Mesothelial cell of epicardium (in vitro differentiated cells): ENCODE data around the gene KRTAP9-8. TPM values are rescaled to one million over a fixed set of nuclear protein-coding genes. Genes with fewer than 3 reads are reported as not detected.
A peak's percentile ranks its signal among the peaks of the same experiment; 100 is the strongest.
"Not testable (repeated sequence)": the region's sequence is repeated elsewhere in the genome, so short reads cannot be mapped to it uniquely, and the experiment has no call there.

Experiments used
- DNase-seq, 2 experiments: peaks; one replicate each; pipeline ENCODE4 v3.0.0; 2021; ENCODE audit warnings: low spot score in 2 of 2; ENCODE audit not compliant: unreplicated experiment in 2 of 2
- H3K27ac Mint-ChIP-seq: 2 replicates; pipeline ENCODE4 v1.8.0; 2021; ENCODE audit warnings: mixed read lengths
- H3K27me3 Mint-ChIP-seq: 2 replicates; pipeline ENCODE4 v1.8.0; 2021; ENCODE audit warnings: low read depth, mixed read lengths
- H3K36me3 Mint-ChIP-seq: 2 replicates; pipeline ENCODE4 v1.8.0; 2021; ENCODE audit warnings: mixed read lengths
- H3K4me1 Mint-ChIP-seq: 2 replicates; pipeline ENCODE4 v1.8.0; 2021; ENCODE audit warnings: mixed read lengths
- H3K4me3 Mint-ChIP-seq: 2 replicates; pipeline ENCODE4 v1.8.0; 2021; ENCODE audit warnings: mild to moderate bottlenecking, moderate library complexity, mixed read lengths
- H3K9me3 Mint-ChIP-seq: 2 replicates; pipeline ENCODE4 v1.8.0; 2021; ENCODE audit warnings: mixed read lengths
- CTCF ChIP-seq: fragments of 200-600 bp; sonication (generic); IDR thresholded peaks from one replicate; pipeline ENCODE4 v1.5.0; 2021; ENCODE audit warnings: antibody characterized with exemption; ENCODE audit not compliant: unreplicated experiment
- total RNA-seq: library from RNA; stranded (reverse); gene quantifications from 3 replicates; pipeline ENCODE4 v1.2.1, GENCODE V29; 2021

KRTAP9-8 gene
- total RNA-seq, 1 donor from 2014 or later: not detected

- Mint-ChIP-seq H3K27me3 (no peaks in the 10 kb centered on the region), H3K4me3 (no peak overlapping the region), H3K9me3 (peaks cover 19% of the 10 kb centered on the region), H3K27ac (no peak overlapping the region), H3K4me1 (no peaks in the 10 kb centered on the region), H3K36me3 (no peaks in the 10 kb centered on the region)
- no peak for TF ChIP-seq CTCF
- no peak for DNase-seq
Observed at GRCh38 chr17:41212524-41213169, 25.2 kb upstream of the KRTAP9-8 start.

- Mint-ChIP-seq H3K4me1 (no peaks in the 10 kb centered on the region), H3K27ac (no peak overlapping the region), H3K36me3 (peaks cover 6% of the 10 kb centered on the region), H3K9me3 (peaks cover 11% of the 10 kb centered on the region), H3K4me3 (no peak overlapping the region), H3K27me3 (peaks cover 3% of the 10 kb centered on the region)
- TF ChIP-seq CTCF: no peak
- DNase-seq: no peak
Observed at GRCh38 chr17:41215681-41216080, 22.1 kb upstream of the KRTAP9-8 start.

DNA sequence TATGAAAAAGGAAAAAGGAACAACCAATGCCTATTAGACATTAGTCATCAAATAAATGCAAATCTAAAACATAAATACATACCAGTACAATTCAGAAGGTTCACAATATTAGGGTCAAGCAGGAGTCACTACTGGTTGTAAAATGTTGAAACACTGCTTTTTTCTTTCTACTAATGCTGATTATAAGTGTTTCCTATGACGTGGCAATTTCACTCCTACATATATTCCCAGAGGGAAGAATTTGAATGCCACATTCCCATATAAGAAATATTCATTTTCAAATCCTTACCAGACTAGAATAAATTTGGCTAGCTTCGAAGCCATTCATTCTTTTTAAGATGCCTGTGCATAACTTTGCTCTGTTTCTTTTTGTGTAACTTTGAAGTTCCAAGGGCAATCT lies 14.0 kb upstream of the KRTAP9-8 start:
- H3K36me3 Mint-ChIP-seq: peaks cover 7% of the 10 kb centered on the region
- peaks cover 2% of the 10 kb centered on the region for H3K4me1 Mint-ChIP-seq
- H3K27me3 Mint-ChIP-seq: peaks cover 14% of the 10 kb centered on the region
- H3K9me3 Mint-ChIP-seq: peaks cover 23% of the 10 kb centered on the region
- TF ChIP-seq CTCF: no peak
- no peak overlapping the region for H3K4me3 Mint-ChIP-seq
- DNase-seq: no peak
- H3K27ac Mint-ChIP-seq: peak overlapping the region; percentile 17

- no peak for DNase-seq
- H3K36me3 Mint-ChIP-seq: no peaks in the 10 kb centered on the region
- H3K27me3 Mint-ChIP-seq: peaks cover 13% of the 10 kb centered on the region
- peaks cover 2% of the 10 kb centered on the region for H3K4me1 Mint-ChIP-seq
- no peak overlapping the region for H3K27ac Mint-ChIP-seq
- TF ChIP-seq CTCF: no peak
- H3K9me3 Mint-ChIP-seq: peaks cover 14% of the 10 kb centered on the region
- H3K4me3 Mint-ChIP-seq: no peak overlapping the region
Observed at GRCh38 chr17:41226051-41226450, 11.7 kb upstream of the KRTAP9-8 start.

GRCh38 chr17:41226598-41227095 lies 11.2 kb upstream of the KRTAP9-8 start, which contains the start of gene KRTAP9-2:
KRTAP9-2 (plus strand) TSS chr17:41226648; CDS start chr17:41226655, 7 bp downstream.
- H3K36me3 Mint-ChIP-seq: not testable (repeated sequence)

DNA sequence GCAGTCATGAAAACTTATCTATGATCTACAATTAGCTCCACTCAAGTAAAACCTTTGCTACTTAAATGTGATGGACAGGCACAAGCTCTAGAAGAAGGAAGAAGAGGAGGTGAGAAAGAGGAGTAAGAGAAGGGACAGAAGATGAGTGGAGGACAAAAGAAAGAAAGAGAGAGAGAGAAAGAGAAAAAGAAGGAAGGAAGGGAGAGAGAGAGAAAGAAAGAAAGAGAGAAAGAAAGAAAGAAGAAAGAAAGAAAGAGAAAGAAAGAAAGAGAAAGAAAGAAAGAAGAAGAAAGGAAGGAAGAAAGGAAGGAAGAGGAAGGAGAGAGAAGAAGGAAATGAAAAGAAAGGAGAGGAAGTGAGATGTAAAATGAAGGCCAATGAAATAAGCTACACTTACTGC lies 7.7 kb upstream of the KRTAP9-8 start:
- peaks cover 22% of the 10 kb centered on the region for H3K27me3 Mint-ChIP-seq
- peaks cover 6% of the 10 kb centered on the region for H3K9me3 Mint-ChIP-seq
- no peak overlapping the region for H3K27ac Mint-ChIP-seq
- H3K4me1 Mint-ChIP-seq: peaks cover 7% of the 10 kb centered on the region
- no peak overlapping the region for H3K4me3 Mint-ChIP-seq
- TF ChIP-seq CTCF: no peak
- no peaks in the 10 kb centered on the region for H3K36me3 Mint-ChIP-seq
- DNase-seq: no peak

More at GRCh38 chr17:41226598-41227095, 11.2 kb upstream of the KRTAP9-8 start, which contains the start of gene KRTAP9-2:
- not testable (repeated sequence) for H3K4me3 Mint-ChIP-seq, H3K4me1 Mint-ChIP-seq, H3K9me3 Mint-ChIP-seq, H3K27ac Mint-ChIP-seq, DNase-seq, H3K27me3 Mint-ChIP-seq
